Prostate gland (tissue), 2 donors: ENCODE results near the gene MGST1. TPM values are rescaled to one million over a fixed set of nuclear protein-coding genes. Genes with fewer than 3 reads are reported as not detected.
"Not testable (repeated sequence)": the region's sequence is repeated elsewhere in the genome, so short reads cannot be mapped to it uniquely, and the experiment has no call there.

ENCODE experiments used
- DNase-seq: peaks from one replicate; pipeline ENCODE4 v3.0.0-alpha.2; 2019; ENCODE audit warnings: low spot score
- H3K27ac ChIP-seq, 2 donors: fragments of 200-600 bp; sonication (generic); 2 replicates each; pipeline ENCODE4 v1.5.1; 2017 to 2019
- H3K27me3 ChIP-seq: fragments of 200-600 bp; sonication (generic); replicated peaks from 2 replicates; pipeline ENCODE4 v1.5.1; 2019; ENCODE audit not compliant: insufficient read depth
- H3K36me3 ChIP-seq, 2 donors: fragments of 200-600 bp; sonication (generic); 1 replicate in 1 of 2; 2 replicates in 1 of 2; pipeline versions ENCODE4 v1.5.1 to v1.8.1; 2017 to 2019
- H3K4me1 ChIP-seq: fragments of 200-600 bp; sonication (generic); replicated peaks from 2 replicates; pipeline ENCODE4 v1.5.1; 2019
- H3K4me3 ChIP-seq, 2 donors: fragments of 200-600 bp; sonication (generic); 2 replicates each; pipeline ENCODE4 v1.5.1; 2017 to 2019
- H3K9me3 ChIP-seq: fragments of 200-600 bp; sonication (generic); 2 replicates; pipeline ENCODE4 v1.5.1; 2017
- CTCF ChIP-seq, 4 experiments: fragments of 200-600 bp in 2 of 4; fragments of 450-650 bp in 2 of 4; sonication (generic) in 2 of 4; IDR thresholded peaks; 1 replicate in 3 of 4; 2 replicates in 1 of 4; pipeline ENCODE4 v1.5.1; 2016 to 2019; ENCODE audit warnings: antibody characterized with exemption in 4 of 4, mild to moderate bottlenecking in 2 of 4, moderate library complexity in 2 of 4
- POLR2A ChIP-seq: fragments of 450-650 bp; IDR thresholded peaks from one replicate; pipeline ENCODE4 v1.6.1; 2016; ENCODE audit warnings: antibody characterized with exemption, mild to moderate bottlenecking
- POLR2AphosphoS5 ChIP-seq: sonication (generic); formaldehyde crosslinking; IDR thresholded peaks from one replicate; pipeline ENCODE4 v1.6.1; 2017; ENCODE audit warnings: antibody characterized with exemption
- WGBS: methylation state at CpG from one replicate; pipeline ENCODE4 v1.1.5; 2018; 5-methylcytosine and 5-hydroxymethylcytosine counted together
- intact Hi-C: fragments of 100-400 bp; cut with DNase I; formaldehyde crosslinking; loops from one replicate; pipeline ENCODE4 v1.14.2; 2022
- total RNA-seq, 2 donors: library from RNA; depleted of rRNA; stranded (reverse); fragments of >200 nt; gene quantifications; one replicate each; pipeline ENCODE4 v1.1.0, GENCODE V29; 2016

Gene MGST1
- total RNA-seq, 2 donors from 2014 or later, result 28.4 to 218 TPM

- DNase-seq, result no peak
- no peaks in the 10 kb centered on the region for H3K27me3 ChIP-seq
- TF ChIP-seq CTCF (IDR thresholded peaks at IDR 0.05) (no peak), POLR2AphosphoS5 (no peak), POLR2A (no peak)
- H3K36me3 ChIP-seq, result no peaks in the 10 kb centered on the region
- intact Hi-C loops, result no loop called here
- H3K9me3 ChIP-seq, result no peaks in the 10 kb centered on the region
- H3K27ac ChIP-seq, result no peak overlapping the region
- H3K4me1 ChIP-seq, result no peaks in the 10 kb centered on the region
- H3K4me3 ChIP-seq, result no peak overlapping the region
- WGBS, result 73% methylated on average over 1 of the region's 1 CpG
Measured at GRCh38 chr12:16370096-16370495, 22.7 kb downstream of the MGST1 start.

GRCh38 chr12:16382652-16383312 is 35.3 kb downstream of the MGST1 start:
- whole genome bisulfite sequencing, result 81% methylated on average over 21 of the region's 21 CpGs
- H3K4me3 ChIP-seq, H3K27ac ChIP-seq, H3K27me3 ChIP-seq, H3K4me1 ChIP-seq, H3K36me3 ChIP-seq, intact Hi-C loops, H3K9me3 ChIP-seq, DNase-seq: not testable (repeated sequence)

- TF ChIP-seq CTCF (IDR thresholded peaks at IDR 0.05) (no peak), POLR2AphosphoS5 (no peak), POLR2A (no peak)
- Histone ChIP-seq H3K27ac (no peak overlapping the region), H3K27me3 (no peaks in the 10 kb centered on the region), H3K36me3 (no peaks in the 10 kb centered on the region), H3K4me3 (no peak overlapping the region), H3K4me1 (no peaks in the 10 kb centered on the region), H3K9me3 (no peaks in the 10 kb centered on the region)
- DNase-seq, result no peak
- intact Hi-C loops, result no loop called here
- WGBS, result 79% methylated on average over 5 of the region's 5 CpGs
Measured at GRCh38 chr12:16384732-16385131, 37.3 kb downstream of the MGST1 start.

- Histone ChIP-seq H3K4me3 (no peak overlapping the region), H3K9me3 (no peaks in the 10 kb centered on the region), H3K27ac (no peak overlapping the region), H3K27me3 (no peaks in the 10 kb centered on the region), H3K36me3 (no peaks in the 10 kb centered on the region), H3K4me1 (no peaks in the 10 kb centered on the region)
- intact Hi-C loops, result no loop called here
- no peak for DNase-seq
- 11% methylated on average over 13 of the region's 13 CpGs for WGBS
- TF ChIP-seq CTCF (IDR thresholded peaks at IDR 0.05), result peak in 3 of 4 experiments; percentile 16 to 41 (median 28)
- no peak for TF ChIP-seq POLR2AphosphoS5
Measured at GRCh38 chr12:16385782-16386646, 38.6 kb downstream of the MGST1 start.

- Histone ChIP-seq H3K36me3 (no peaks in the 10 kb centered on the region), H3K4me1 (no peaks in the 10 kb centered on the region), H3K9me3 (no peaks in the 10 kb centered on the region), H3K27me3 (no peaks in the 10 kb centered on the region), H3K4me3 (no peak overlapping the region), H3K27ac (no peak overlapping the region)
- no peak for DNase-seq
- TF ChIP-seq POLR2A (no peak), CTCF (IDR thresholded peaks at IDR 0.05) (no peak), POLR2AphosphoS5 (no peak)
- intact Hi-C loops, result no loop called here
- WGBS, result 96% methylated on average over 2 of the region's 2 CpGs
Measured at GRCh38 chr12:16387919-16388318, 40.5 kb downstream of the MGST1 start.
